ENCODE data around the gene KLB.
A peak's percentile ranks its signal among the peaks of the same experiment; 100 is the strongest.

KLB gene

DNA sequence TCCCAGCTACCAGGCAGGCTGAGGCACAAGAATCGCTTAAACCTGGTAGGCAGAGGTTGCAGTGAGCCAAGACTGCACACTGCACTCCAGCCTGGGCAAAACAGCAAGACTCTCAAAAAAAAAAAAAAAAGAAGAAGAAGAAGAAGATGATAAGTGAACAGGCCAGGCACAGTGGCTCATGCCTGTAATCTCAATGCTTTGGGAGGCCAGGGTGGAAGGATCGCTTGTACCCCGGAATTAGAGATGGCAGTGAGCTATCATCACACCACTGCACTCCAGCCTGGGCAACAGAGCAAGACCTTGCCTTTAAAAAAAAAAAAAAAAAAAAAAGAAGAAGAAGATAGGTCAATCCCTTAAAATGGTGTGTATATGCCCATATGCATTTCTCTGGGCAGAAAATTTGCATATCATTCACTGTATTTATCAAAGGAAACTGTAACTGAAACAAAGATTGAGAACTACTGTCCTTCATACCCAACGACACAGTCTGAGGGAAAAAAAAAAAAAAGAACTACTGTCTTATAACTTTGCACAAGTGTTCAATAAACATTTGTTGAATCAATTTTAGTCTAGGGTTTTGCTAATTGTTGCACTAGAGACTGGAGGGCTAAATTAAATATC is 42.8 kb upstream of the KLB start:
- Histone ChIP-seq H3K27ac (ENCODE audit: low read depth, low read length) (peak overlapping the region; percentile 95), H3K36me3 (ENCODE audit: control insufficient read depth, low read length) (peaks cover 39% of the 10 kb centered on the region), H3K27me3 (ENCODE audit: control insufficient read depth, low read length) (no peaks in the 10 kb centered on the region), H3K4me2 (ENCODE audit: low read length) (peak overlapping the region; percentile 79), H3K9me2 (replicated peaks; ENCODE audit: control insufficient read depth, low read length) (no peaks in the 10 kb centered on the region), H3K4me1 (ENCODE audit: control insufficient read depth, low read length) (peaks cover 61% of the 10 kb centered on the region), H3K4me3 (ENCODE audit: low read length) (peak overlapping the region; percentile 80), H3F3A (ENCODE audit: control insufficient read depth, insufficient read depth) (peaks cover 46% of the 10 kb centered on the region), H3K79me2 (ENCODE audit: control insufficient read depth, low read length) (peaks cover 69% of the 10 kb centered on the region), H4K20me1 (ENCODE audit: control insufficient read depth, insufficient read depth, low read depth, low read length) (no peaks in the 10 kb centered on the region), H3K9me3 (ENCODE audit: control insufficient read depth, insufficient read depth, low read length) (no peaks in the 10 kb centered on the region)
- no peak for TF ChIP-seq EZH2phosphoT487 (IDR thresholded peaks at IDR 0.05; ENCODE audit: borderline replicate concordance, low read length)
- TF ChIP-seq, protein P1, sequence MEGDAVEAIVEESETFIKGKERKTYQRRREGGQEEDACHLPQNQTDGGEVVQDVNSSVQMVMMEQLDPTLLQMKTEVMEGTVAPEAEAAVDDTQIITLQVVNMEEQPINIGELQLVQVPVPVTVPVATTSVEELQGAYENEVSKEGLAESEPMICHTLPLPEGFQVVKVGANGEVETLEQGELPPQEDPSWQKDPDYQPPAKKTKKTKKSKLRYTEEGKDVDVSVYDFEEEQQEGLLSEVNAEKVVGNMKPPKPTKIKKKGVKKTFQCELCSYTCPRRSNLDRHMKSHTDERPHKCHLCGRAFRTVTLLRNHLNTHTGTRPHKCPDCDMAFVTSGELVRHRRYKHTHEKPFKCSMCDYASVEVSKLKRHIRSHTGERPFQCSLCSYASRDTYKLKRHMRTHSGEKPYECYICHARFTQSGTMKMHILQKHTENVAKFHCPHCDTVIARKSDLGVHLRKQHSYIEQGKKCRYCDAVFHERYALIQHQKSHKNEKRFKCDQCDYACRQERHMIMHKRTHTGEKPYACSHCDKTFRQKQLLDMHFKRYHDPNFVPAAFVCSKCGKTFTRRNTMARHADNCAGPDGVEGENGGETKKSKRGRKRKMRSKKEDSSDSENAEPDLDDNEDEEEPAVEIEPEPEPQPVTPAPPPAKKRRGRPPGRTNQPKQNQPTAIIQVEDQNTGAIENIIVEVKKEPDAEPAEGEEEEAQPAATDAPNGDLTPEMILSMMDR (IDR thresholded peaks at IDR 0.05; ENCODE audit: low read depth, low read length, poor library complexity, severe bottlenecking) = no peak

DNA sequence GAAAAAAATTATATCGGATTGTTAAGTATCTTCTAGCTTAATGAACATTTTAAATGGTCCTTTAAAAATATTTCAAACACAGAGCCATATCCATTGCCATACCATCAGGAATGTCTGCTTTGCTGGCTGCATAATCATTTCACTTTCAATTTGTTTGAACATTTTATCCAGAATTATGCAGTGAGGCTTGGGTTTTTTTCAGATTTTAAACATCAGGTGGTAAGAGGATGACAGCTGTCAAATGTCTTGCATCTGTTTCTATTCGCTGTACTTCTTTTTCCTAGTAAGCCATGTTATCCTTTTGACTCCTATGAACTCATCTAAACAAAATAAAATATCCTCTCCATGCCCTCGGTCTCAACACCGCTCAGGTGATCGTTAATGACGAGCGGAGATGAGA is 41.4 kb upstream of the KLB start:
- H3K4me3 ChIP-seq (ENCODE audit: low read length) = peak overlapping the region; percentile 80
- peaks cover 55% of the 10 kb centered on the region for H3K79me2 ChIP-seq (ENCODE audit: control insufficient read depth, low read length)
- no peak for TF ChIP-seq EZH2phosphoT487 (IDR thresholded peaks at IDR 0.05; ENCODE audit: borderline replicate concordance, low read length)
- TF ChIP-seq, protein P1 (IDR thresholded peaks at IDR 0.05; ENCODE audit: low read depth, low read length, poor library complexity, severe bottlenecking) = no peak
- H3K27me3 ChIP-seq (ENCODE audit: control insufficient read depth, low read length) = no peaks in the 10 kb centered on the region
- H4K20me1 ChIP-seq (ENCODE audit: control insufficient read depth, insufficient read depth, low read depth, low read length) = no peaks in the 10 kb centered on the region
- H3K4me2 ChIP-seq (ENCODE audit: low read length) = peak overlapping the region; percentile 79
- no peaks in the 10 kb centered on the region; the same call in 1 of the 2 replicates for H3K9me3 ChIP-seq (ENCODE audit: control insufficient read depth, insufficient read depth, low read length)
- peaks cover 35% of the 10 kb centered on the region for H3F3A ChIP-seq (ENCODE audit: control insufficient read depth, insufficient read depth)
- peaks cover 47% of the 10 kb centered on the region for H3K4me1 ChIP-seq (ENCODE audit: control insufficient read depth, low read length)
- H3K36me3 ChIP-seq (ENCODE audit: control insufficient read depth, low read length) = peaks cover 35% of the 10 kb centered on the region; the same call in 1 of the 2 replicates
- H3K27ac ChIP-seq (ENCODE audit: low read depth, low read length) = peak overlapping the region; percentile 95
- H3K9me2 ChIP-seq (replicated peaks; ENCODE audit: control insufficient read depth, low read length) = no peaks in the 10 kb centered on the region

DNA sequence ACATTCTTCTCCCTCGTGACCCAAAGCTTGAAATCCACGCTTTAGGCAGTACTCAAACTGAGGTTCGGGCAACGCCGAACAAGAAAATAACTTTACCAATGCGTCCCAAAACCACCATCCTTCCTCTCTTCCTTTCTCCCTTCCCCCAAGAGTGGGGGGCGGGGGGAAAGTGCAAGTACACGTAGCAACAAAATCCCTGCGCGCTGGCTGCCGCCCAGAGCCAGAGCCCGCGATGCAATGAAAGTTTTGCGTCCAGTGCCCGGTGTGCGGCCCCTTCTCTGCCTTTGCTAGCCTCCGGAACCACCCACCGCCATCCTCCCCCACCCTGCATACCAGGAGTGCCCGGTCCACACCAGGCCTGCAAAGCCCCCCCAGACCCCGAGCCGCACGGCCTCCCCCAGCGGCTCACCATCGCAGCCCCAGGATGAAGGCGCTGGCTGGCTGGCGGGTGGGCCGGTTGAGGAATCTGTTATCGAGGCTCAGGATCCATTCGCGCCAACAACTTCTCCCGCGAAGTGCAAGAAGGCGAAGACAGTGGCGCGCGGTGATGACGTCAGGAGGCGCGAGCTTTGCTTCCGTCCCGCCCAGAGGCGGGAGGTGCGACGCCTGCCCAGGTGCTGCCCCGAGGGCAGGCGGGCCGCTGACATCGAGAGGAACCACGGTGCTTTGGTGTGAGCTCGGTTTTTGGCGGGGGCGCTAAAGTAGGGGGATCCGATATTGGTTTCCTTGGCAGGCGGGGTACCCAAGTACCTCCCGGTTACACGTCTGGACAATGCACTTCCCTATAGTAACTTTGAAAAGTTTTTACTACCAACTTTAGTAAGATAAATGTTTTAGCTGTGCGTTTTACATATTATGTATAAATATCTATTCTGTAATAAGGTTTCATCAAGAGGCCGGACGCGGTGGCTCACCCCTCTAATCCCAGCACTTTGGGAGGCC is 40.6 kb upstream of the KLB start, which contains the start of gene RFC1:
Gene RFC1 (minus strand): TSS at position 533 of the 942 bp plus-strand sequence. CDS start 121 bp downstream, at position 412.
- Histone ChIP-seq H3K9me2 (replicated peaks; ENCODE audit: control insufficient read depth, low read length) (no peaks in the 10 kb centered on the region), H3K9me3 (ENCODE audit: control insufficient read depth, insufficient read depth, low read length) (peaks cover 6% of the 10 kb centered on the region), H3K4me1 (ENCODE audit: control insufficient read depth, low read length) (peaks cover 44% of the 10 kb centered on the region), H3F3A (ENCODE audit: control insufficient read depth, insufficient read depth) (peaks cover 31% of the 10 kb centered on the region), H3K27me3 (ENCODE audit: control insufficient read depth, low read length) (no peaks in the 10 kb centered on the region), H3K4me3 (ENCODE audit: low read length) (peak within 1 kb of the TSS; percentile 80), H3K79me2 (ENCODE audit: control insufficient read depth, low read length) (peaks cover 52% of the 10 kb centered on the region), H3K36me3 (ENCODE audit: control insufficient read depth, low read length) (peaks cover 35% of the 10 kb centered on the region; the same call in 1 of the 2 replicates), H3K27ac (ENCODE audit: low read depth, low read length) (peak within 1 kb of the TSS; percentile 95), H4K20me1 (ENCODE audit: control insufficient read depth, insufficient read depth, low read depth, low read length) (no peaks in the 10 kb centered on the region), H3K4me2 (ENCODE audit: low read length) (peak within 1 kb of the TSS; percentile 79)
- TF ChIP-seq, protein P1 (IDR thresholded peaks at IDR 0.05; ENCODE audit: low read depth, low read length, poor library complexity, severe bottlenecking) = no peak
- no peak for TF ChIP-seq EZH2phosphoT487 (IDR thresholded peaks at IDR 0.05; ENCODE audit: borderline replicate concordance, low read length)
